Measurements from ENCODE around the gene RGL2. TPM values are rescaled to one million over a fixed set of nuclear protein-coding genes. Genes with fewer than 3 reads are reported as not detected.

Gene RGL2
- total RNA-seq, 5 donors from 2014 or later (not counting 1 experiment from before 2014, with no cell fraction given): 55.9 to 72.0 (median 66.0) TPM

- H3K4me1 ChIP-seq (ENCODE audit: control insufficient read depth in 1 of 2, extremely low read depth in 1 of 2, insufficient read depth in 2 of 2, low read length in 2 of 2): peaks cover 37 to 81% of the 10 kb centered on the region in 2 experiments
- Mint-ChIP-seq H3K9me3 (no peaks in the 10 kb centered on the region), H3K27ac (peak overlapping the region; percentile 97 to 98), H3K27me3 (no peaks in the 10 kb centered on the region), H3K36me3 (peaks cover 28% of the 10 kb centered on the region), H3K4me3 (peak overlapping the region; percentile 98 to 100 (median 99)), H3K4me1 (peaks cover 73 to 78% (median 74%) of the 10 kb centered on the region in 3 donors)
- POLR2A ChIA-PET: no interaction called here
- H3K9me3 ChIP-seq: no peaks in the 10 kb centered on the region
- WGBS (ENCODE audit: insufficient coverage): 70% methylated on average over 37 of the region's 47 CpGs
- CTCF ChIA-PET: no interaction called here
- peak in 1 of 35 experiments; percentile 6 for DNase-seq
- peak overlapping the region; percentile 35 to 93 for H3K4me3 ChIP-seq (ENCODE audit: control insufficient read depth in 1 of 2, extremely low read depth in 1 of 2, low read length in 1 of 2)
- H3K36me3 ChIP-seq (ENCODE audit: control insufficient read depth in 2 of 2, extremely low read depth in 1 of 2, insufficient read depth in 1 of 2, low read length in 1 of 2): peaks cover 6 to 40% of the 10 kb centered on the region in 2 donors
- peak overlapping the region; percentile 99 for H3K27ac ChIP-seq (ENCODE audit: low read length)
- no peak for ATAC-seq (replicated peaks in 1 of 4)
- no peaks in the 10 kb centered on the region for H3K27me3 ChIP-seq (replicated peaks in 1 of 2; ENCODE audit: control insufficient read depth in 2 of 2, extremely low read depth in 1 of 2, insufficient read depth in 2 of 2, low read length in 1 of 2)
Observed at GRCh38 chr6:33314943-33315792, 16.4 kb upstream of the RGL2 start.

GRCh38 chr6:33314515-33314942 is 15.8 kb upstream of the RGL2 start:
- POLR2A ChIA-PET: no interaction called here
- Histone ChIP-seq H3K4me1 (ENCODE audit: control insufficient read depth in 1 of 2, extremely low read depth in 1 of 2, insufficient read depth in 2 of 2, low read length in 2 of 2) (peaks cover 32 to 81% of the 10 kb centered on the region in 2 experiments), H3K36me3 (ENCODE audit: control insufficient read depth in 2 of 2, extremely low read depth in 1 of 2, insufficient read depth in 1 of 2, low read length in 1 of 2) (peaks cover 6 to 38% of the 10 kb centered on the region in 2 donors), H3K27me3 (replicated peaks in 1 of 2; ENCODE audit: control insufficient read depth in 2 of 2, extremely low read depth in 1 of 2, insufficient read depth in 2 of 2, low read length in 1 of 2) (no peaks in the 10 kb centered on the region), H3K4me3 (ENCODE audit: control insufficient read depth in 1 of 2, extremely low read depth in 1 of 2, low read length in 1 of 2) (peak overlapping the region; percentile 35 to 93), H3K27ac (ENCODE audit: low read length) (peak overlapping the region; percentile 99), H3K9me3 (no peaks in the 10 kb centered on the region)
- H3K27ac Mint-ChIP-seq: peak overlapping the region; percentile 97 to 98
- DNase-seq: peak in 34 of 35 experiments; percentile 37 to 91 (median 71)
- H3K4me1 Mint-ChIP-seq: peaks cover 67 to 72% (median 68%) of the 10 kb centered on the region in 3 donors
- H3K36me3 Mint-ChIP-seq: peaks cover 21% of the 10 kb centered on the region
- peak; percentile 8 to 59 (median 15) for ATAC-seq (replicated peaks in 1 of 4)
- H3K4me3 Mint-ChIP-seq: peak overlapping the region; percentile 98 to 100 (median 99)
- H3K9me3 Mint-ChIP-seq: no peaks in the 10 kb centered on the region
- CTCF ChIA-PET: no interaction called here
- no peaks in the 10 kb centered on the region for H3K27me3 Mint-ChIP-seq
- WGBS (ENCODE audit: insufficient coverage): no CpG with 5 or more reads among the region's 10 CpGs

- H3K27me3 ChIP-seq (replicated peaks in 1 of 2; ENCODE audit: control insufficient read depth in 2 of 2, extremely low read depth in 1 of 2, insufficient read depth in 2 of 2, low read length in 1 of 2): no peaks in the 10 kb centered on the region
- peaks cover 4 to 35% of the 10 kb centered on the region in 2 donors for H3K36me3 ChIP-seq (ENCODE audit: control insufficient read depth in 2 of 2, extremely low read depth in 1 of 2, insufficient read depth in 1 of 2, low read length in 1 of 2)
- 0% methylated on average over 16 of the region's 47 CpGs for WGBS (ENCODE audit: insufficient coverage)
- ATAC-seq (replicated peaks in 1 of 4) (peak; percentile 46 to 68 (median 50)), DNase-seq (peak; percentile 57 to 94 (median 84))
- POLR2A ChIA-PET: interaction anchor here (0.6 to 1.5 kb wide), 2 partner anchors 31 to 103 kb away, joined by 4 read pairs; no protein-coding TSS in a partner anchor
- H3K36me3 Mint-ChIP-seq: peaks cover 15% of the 10 kb centered on the region
- CTCF ChIA-PET: no interaction called here
- peak within 1 kb of the TSS; percentile 99 for H3K27ac ChIP-seq (ENCODE audit: low read length)
- H3K4me3 ChIP-seq (ENCODE audit: control insufficient read depth in 1 of 2, extremely low read depth in 1 of 2, low read length in 1 of 2): peak within 1 kb of the TSS; percentile 93 to 99
- no peaks in the 10 kb centered on the region for H3K9me3 ChIP-seq
- no peaks in the 10 kb centered on the region for H3K9me3 Mint-ChIP-seq
- H3K4me1 ChIP-seq (ENCODE audit: control insufficient read depth in 1 of 2, extremely low read depth in 1 of 2, insufficient read depth in 2 of 2, low read length in 2 of 2): peaks cover 27 to 79% of the 10 kb centered on the region in 2 experiments
- peak within 1 kb of the TSS; percentile 98 to 100 (median 99) for H3K4me3 Mint-ChIP-seq
- peak within 1 kb of the TSS; percentile 97 to 98 for H3K27ac Mint-ChIP-seq
- H3K27me3 Mint-ChIP-seq: no peaks in the 10 kb centered on the region
- peaks cover 63 to 68% (median 65%) of the 10 kb centered on the region in 3 donors for H3K4me1 Mint-ChIP-seq
Observed at GRCh38 chr6:33313709-33314514, 15.2 kb upstream of the RGL2 start, which contains the start of gene TAPBP. TAPBP (minus strand) TSS chr6:33314078; CDS start chr6:33314041, 37 bp downstream.

DNA sequence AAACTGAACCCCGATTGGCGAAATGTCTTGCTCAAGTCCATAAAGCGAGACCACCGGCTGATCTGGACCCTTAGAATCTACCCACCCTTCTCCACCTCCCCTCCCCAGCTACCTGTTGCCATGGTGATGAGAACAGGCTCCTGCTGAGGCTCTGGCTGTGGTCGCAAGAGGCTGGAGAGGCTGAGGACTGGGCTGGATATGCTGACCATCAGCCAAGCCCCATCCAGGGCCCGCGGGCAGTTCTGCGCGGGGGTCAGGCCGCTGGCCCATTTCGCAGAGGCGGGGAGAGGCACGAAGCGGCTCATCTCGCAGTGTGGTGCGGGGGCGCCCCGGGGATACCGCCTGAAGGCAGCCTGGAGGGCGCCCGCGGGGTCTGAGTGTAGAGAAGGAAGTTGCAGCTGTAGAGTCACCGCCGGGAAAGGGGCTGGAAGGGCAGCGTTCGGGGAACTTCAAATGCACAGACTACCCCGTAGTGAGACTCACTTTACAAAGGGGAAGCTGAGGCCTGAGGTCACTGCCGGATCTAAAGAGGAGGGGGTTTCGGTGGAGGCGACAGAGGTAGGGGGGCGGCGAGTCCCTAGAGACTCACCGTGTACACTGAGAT is 14.5 kb upstream of the RGL2 start:
- POLR2A ChIA-PET: interaction anchor here (0.5 to 1.5 kb wide), 7 partner anchors 15 to 1107 kb away, joined by 3 to 6 read pairs (median 4); partner anchors contain the start of genes RGL2 (in 1 of the 2) and SYNGAP1 (in 1 of the 2)
- peak overlapping the region; percentile 98 to 100 (median 99) for H3K4me3 Mint-ChIP-seq
- H3K36me3 Mint-ChIP-seq: peaks cover 16% of the 10 kb centered on the region
- WGBS (ENCODE audit: insufficient coverage): under 1% methylated on average over 21 of the region's 33 CpGs
- no peaks in the 10 kb centered on the region for H3K9me3 Mint-ChIP-seq
- no peaks in the 10 kb centered on the region for H3K27me3 Mint-ChIP-seq
- Histone ChIP-seq H3K27me3 (replicated peaks in 1 of 2; ENCODE audit: control insufficient read depth in 2 of 2, extremely low read depth in 1 of 2, insufficient read depth in 2 of 2, low read length in 1 of 2) (no peaks in the 10 kb centered on the region), H3K4me3 (ENCODE audit: control insufficient read depth in 1 of 2, extremely low read depth in 1 of 2, low read length in 1 of 2) (peak overlapping the region; percentile 93 to 99), H3K4me1 (ENCODE audit: control insufficient read depth in 1 of 2, extremely low read depth in 1 of 2, insufficient read depth in 2 of 2, low read length in 2 of 2) (peaks cover 20 to 76% of the 10 kb centered on the region in 2 experiments), H3K36me3 (ENCODE audit: control insufficient read depth in 2 of 2, extremely low read depth in 1 of 2, insufficient read depth in 1 of 2, low read length in 1 of 2) (peaks cover 0 to 35% of the 10 kb centered on the region in 2 donors), H3K27ac (ENCODE audit: low read length) (peak overlapping the region; percentile 99), H3K9me3 (no peaks in the 10 kb centered on the region)
- peak in 17 of 35 experiments; percentile 4 to 56 (median 34) for DNase-seq
- H3K4me1 Mint-ChIP-seq: peaks cover 63 to 68% (median 65%) of the 10 kb centered on the region in 3 donors
- CTCF ChIA-PET: interaction anchor here in 1 of 2 donors (0.6 to 2.2 kb wide), 6 partner anchors 14 to 1991 kb away, joined by 4 to 12 read pairs (median 7); partner anchors contain the start of genes B3GALT4, RPS18 and VPS52
- peak overlapping the region; percentile 97 to 98 for H3K27ac Mint-ChIP-seq
- peak in 2 of 4 experiments; percentile 7 to 13 for ATAC-seq (replicated peaks in 1 of 4)

GRCh38 chr6:33312361-33313104 is 13.8 kb upstream of the RGL2 start:
- H3K36me3 ChIP-seq (ENCODE audit: control insufficient read depth in 2 of 2, extremely low read depth in 1 of 2, insufficient read depth in 1 of 2, low read length in 1 of 2): peaks cover 0 to 41% of the 10 kb centered on the region in 2 donors

More at GRCh38 chr6:33312361-33313104, 13.8 kb upstream of the RGL2 start:
- H3K27ac ChIP-seq (ENCODE audit: low read length): peak overlapping the region; percentile 99
- H3K4me1 Mint-ChIP-seq: peaks cover 61 to 67% (median 65%) of the 10 kb centered on the region in 3 donors
- peaks cover 20 to 72% of the 10 kb centered on the region in 2 experiments for H3K4me1 ChIP-seq (ENCODE audit: control insufficient read depth in 1 of 2, extremely low read depth in 1 of 2, insufficient read depth in 2 of 2, low read length in 2 of 2)
- no peaks in the 10 kb centered on the region for H3K9me3 ChIP-seq
- POLR2A ChIA-PET: interaction anchor here (0.5 to 1.6 kb wide), 8 partner anchors 13 to 1108 kb away, joined by 3 to 6 read pairs (median 4); partner anchors contain the start of genes PFDN6 (in 1 of the 2), RGL2 (in 1 of the 2) and SYNGAP1 (in 1 of the 2)
- H3K27ac Mint-ChIP-seq: peak overlapping the region; percentile 97 to 98
- ATAC-seq (replicated peaks in 1 of 4) (peak; percentile 35 to 57 (median 48)), DNase-seq (peak; percentile 31 to 95 (median 88))
- WGBS (ENCODE audit: insufficient coverage): 19% methylated on average over 22 of the region's 29 CpGs
- CTCF ChIA-PET: interaction anchor here (0.6 to 2.2 kb wide), 7 partner anchors 13 to 1990 kb away, joined by 3 to 12 read pairs (median 5); partner anchors contain the start of genes B3GALT4 (in 2 of the 2), RPS18 (in 1 of the 2) and VPS52 (in 1 of the 2)
- peak overlapping the region; percentile 98 to 100 (median 99) for H3K4me3 Mint-ChIP-seq
- H3K9me3 Mint-ChIP-seq: no peaks in the 10 kb centered on the region
- no peaks in the 10 kb centered on the region for H3K27me3 ChIP-seq (replicated peaks in 1 of 2; ENCODE audit: control insufficient read depth in 2 of 2, extremely low read depth in 1 of 2, insufficient read depth in 2 of 2, low read length in 1 of 2)
- peak overlapping the region; percentile 93 to 99 for H3K4me3 ChIP-seq (ENCODE audit: control insufficient read depth in 1 of 2, extremely low read depth in 1 of 2, low read length in 1 of 2)
- peaks cover 17% of the 10 kb centered on the region for H3K36me3 Mint-ChIP-seq
- no peaks in the 10 kb centered on the region for H3K27me3 Mint-ChIP-seq

All from T-cell (primary cell).